CD14-positive monocyte (primary cell): ENCODE results near the gene EML3. TPM values are rescaled to one million over a fixed set of nuclear protein-coding genes. Genes with fewer than 3 reads are reported as not detected.
A peak's percentile ranks its signal among the peaks of the same experiment; 100 is the strongest.

ENCODE experiments used
- DNase-seq, 3 donors: peaks; one replicate each; pipeline ENCODE4 v3.0.0-alpha.2; 2011 to 2022
- H2AFZ ChIP-seq: 2 replicates; pipeline ENCODE4 v1.6.0; 2012; ENCODE audit warnings: mild to moderate bottlenecking, low read depth, low read length, inconsistent platforms; ENCODE audit not compliant: insufficient read depth, poor library complexity, severe bottlenecking
- H3K27ac ChIP-seq, 2 donors: 1 replicate in 1 of 2; 2 replicates in 1 of 2; pipeline ENCODE4 v1.5.1; 2012 to 2013; ENCODE audit warnings: low read length in 2 of 2, control low read depth in 1 of 2, inconsistent platforms in 1 of 2, low read depth in 1 of 2, mild to moderate bottlenecking in 1 of 2
- H3K27me3 ChIP-seq, 2 donors: one replicate each; pipeline versions ENCODE4 v1.6.0 to v1.6.1; 2011 to 2013; ENCODE audit warnings: low read length in 2 of 2; ENCODE audit not compliant: control insufficient read depth in 2 of 2, insufficient read depth in 2 of 2
- H3K36me3 ChIP-seq, 2 donors: replicated peaks in 1 of 2; 1 replicate in 1 of 2; 2 replicates in 1 of 2; pipeline versions ENCODE4 v1.5.1 to v1.6.1; 2012 to 2013; ENCODE audit warnings: low read length in 2 of 2, control low read depth in 1 of 2, inconsistent platforms in 1 of 2, mild to moderate bottlenecking in 1 of 2; ENCODE audit not compliant: insufficient read depth in 2 of 2, control insufficient read depth in 1 of 2
- H3K4me1 ChIP-seq, 2 donors: 1 replicate in 1 of 2; 2 replicates in 1 of 2; pipeline versions ENCODE4 v1.5.1 to v1.6.1; 2012 to 2013; ENCODE audit warnings: low read length in 2 of 2, control low read depth in 1 of 2, inconsistent platforms in 1 of 2, mild to moderate bottlenecking in 1 of 2, moderate library complexity in 1 of 2; ENCODE audit not compliant: insufficient read depth in 2 of 2, control insufficient read depth in 1 of 2
- H3K4me2 ChIP-seq: replicated peaks from 2 replicates; pipeline ENCODE3; 2012; ENCODE audit warnings: low read length, moderate library complexity, mild to moderate bottlenecking; ENCODE audit not compliant: poor library complexity, severe bottlenecking; ENCODE audit errors: extremely low read depth
- H3K4me3 ChIP-seq, 3 experiments: fragments of 200-600 bp in 1 of 3; sonication (generic) in 1 of 3; replicated peaks in 1 of 3; 1 replicate in 2 of 3; 2 replicates in 1 of 3; pipeline ENCODE4 v1.5.1; 2011 to 2013; ENCODE audit warnings: low read length in 3 of 3, mild to moderate bottlenecking in 3 of 3, control low read depth in 2 of 3, low read depth in 2 of 3, inconsistent platforms in 1 of 3, moderate library complexity in 1 of 3
- H3K79me2 ChIP-seq: 2 replicates; pipeline ENCODE4 v1.6.0; 2012; ENCODE audit warnings: mild to moderate bottlenecking, control low read depth, inconsistent platforms, low read length, moderate library complexity; ENCODE audit not compliant: insufficient read depth
- H3K9ac ChIP-seq: 2 replicates; pipeline ENCODE4 v1.6.0; 2017; ENCODE audit warnings: low read length, mild to moderate bottlenecking; ENCODE audit not compliant: insufficient read depth, poor library complexity, severe bottlenecking
- H3K9me3 ChIP-seq, 2 donors: replicated peaks in 1 of 2; 1 replicate in 1 of 2; 2 replicates in 1 of 2; pipeline versions ENCODE4 v1.5.1 to v1.6.1; 2012 to 2013; ENCODE audit warnings: low read length in 2 of 2, control low read depth in 1 of 2; ENCODE audit not compliant: control insufficient read depth in 1 of 2, insufficient read depth in 1 of 2
- H4K20me1 ChIP-seq: 2 replicates; pipeline ENCODE4 v1.6.0; 2012; ENCODE audit warnings: mild to moderate bottlenecking, low read length, control low read depth, moderate library complexity; ENCODE audit not compliant: insufficient read depth
- H3K27ac Mint-ChIP-seq, 7 donors: one replicate each; pipeline ENCODE4 v1.8.0; 2020; ENCODE audit warnings: mild to moderate bottlenecking in 7 of 7, mixed read lengths in 7 of 7, moderate library complexity in 6 of 7, inconsistent platforms in 2 of 7
- H3K27me3 Mint-ChIP-seq, 3 donors: one replicate each; pipeline ENCODE4 v1.8.0; 2021 to 2022; ENCODE audit warnings: low read depth in 3 of 3, mild to moderate bottlenecking in 3 of 3, mixed read lengths in 3 of 3, moderate library complexity in 3 of 3, inconsistent platforms in 1 of 3
- H3K36me3 Mint-ChIP-seq, 2 donors: one replicate each; pipeline ENCODE4 v1.8.0; 2020; ENCODE audit warnings: mixed read lengths in 2 of 2, inconsistent platforms in 1 of 2, mild to moderate bottlenecking in 1 of 2
- H3K4me1 Mint-ChIP-seq: one replicate; pipeline ENCODE4 v1.8.0; 2020; ENCODE audit warnings: mild to moderate bottlenecking, mixed read lengths
- H3K4me3 Mint-ChIP-seq, 2 donors: one replicate each; pipeline ENCODE4 v1.8.0; 2020; ENCODE audit warnings: mild to moderate bottlenecking in 2 of 2, mixed read lengths in 2 of 2, moderate library complexity in 1 of 2
- H3K9me3 Mint-ChIP-seq, 7 donors: one replicate each; pipeline ENCODE4 v1.8.0; 2020 to 2022; ENCODE audit warnings: mixed read lengths in 7 of 7, mild to moderate bottlenecking in 6 of 7, moderate library complexity in 6 of 7, inconsistent platforms in 2 of 7
- WGBS: methylation state at CpG from one replicate; pipeline ENCODE4 v1.1.5; 2013; ENCODE audit warnings: missing lambda C conversion rate; ENCODE audit not compliant: insufficient coverage; 5-methylcytosine and 5-hydroxymethylcytosine counted together
- intact Hi-C, 2 donors: fragments of 100-400 bp; cut with micrococcal nuclease; formaldehyde crosslinking; loops; one replicate each; pipeline versions ENCODE4 v1.15.0 to v1.15.1; 2023
- polyA plus RNA-seq, 3 donors: library from polyadenylated mRNA; depleted of rRNA in 1 of 3; unstranded in 2 of 3; stranded (reverse) in 1 of 3; fragments of 300-500 nt in 2 of 3; fragments of >200 nt in 1 of 3; fragmentation: Illumina TruSeq in 2 of 3; gene quantifications; 1 replicate in 2 of 3; 2 replicates in 1 of 3; pipeline ENCODE4 v1.2.3, GENCODE V29; 2012 to 2021
- TF ChIP-seq, protein P1 (sequence below): fragments of 200-600 bp; IDR thresholded peaks from one replicate; pipeline ENCODE4 v1.8.0; 2022; ENCODE audit warnings: antibody characterized with exemption, mild to moderate bottlenecking

The EML3 gene
- polyA plus RNA-seq, 3 donors = 7.2 to 131 (median 10.6) TPM

DNA sequence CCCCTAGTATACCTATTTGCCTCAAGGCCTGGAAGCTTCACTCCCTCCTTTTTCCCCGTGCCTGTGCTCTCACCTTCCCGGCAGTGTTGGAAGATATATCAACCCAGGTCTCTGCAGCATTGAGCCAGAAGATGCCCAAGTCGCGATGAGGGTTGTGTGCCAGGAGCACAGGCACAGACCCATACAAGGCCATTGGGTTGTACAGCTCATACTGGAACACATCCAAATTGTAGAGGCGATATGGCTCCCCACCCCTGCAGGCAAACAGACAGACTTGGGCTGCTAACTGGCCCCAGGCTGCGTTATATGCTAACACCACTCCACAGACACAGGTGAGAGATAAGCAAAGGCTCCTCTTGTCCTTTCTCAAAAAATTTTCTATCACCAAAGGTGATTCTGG is 19.9 kb upstream of the EML3 start:
- 98% methylated on average over 6 of the region's 6 CpGs for WGBS
- no peak overlapping the region for H3K4me3 Mint-ChIP-seq
- H3K4me3 ChIP-seq = no peak overlapping the region

DNA sequence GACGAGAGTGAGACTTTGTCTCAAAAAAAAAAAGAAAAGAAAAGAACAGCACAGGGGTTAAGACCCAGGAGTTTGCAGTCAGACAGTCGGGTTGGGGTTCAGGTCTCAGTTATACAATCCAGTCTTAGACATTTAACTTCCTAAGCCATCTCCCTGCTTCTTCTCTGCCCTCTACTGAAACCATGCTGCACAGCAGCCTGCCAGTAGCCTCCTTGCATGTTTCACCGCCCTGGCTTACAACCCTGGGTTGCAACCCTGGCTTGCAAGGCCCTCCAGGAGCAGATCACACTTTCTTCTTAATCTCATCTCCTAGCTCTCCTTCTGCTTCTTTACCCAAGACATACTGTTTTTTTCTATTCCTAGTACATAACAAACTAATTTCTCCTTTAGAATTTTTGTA is 15.1 kb upstream of the EML3 start:
- TF ChIP-seq, protein P1, sequence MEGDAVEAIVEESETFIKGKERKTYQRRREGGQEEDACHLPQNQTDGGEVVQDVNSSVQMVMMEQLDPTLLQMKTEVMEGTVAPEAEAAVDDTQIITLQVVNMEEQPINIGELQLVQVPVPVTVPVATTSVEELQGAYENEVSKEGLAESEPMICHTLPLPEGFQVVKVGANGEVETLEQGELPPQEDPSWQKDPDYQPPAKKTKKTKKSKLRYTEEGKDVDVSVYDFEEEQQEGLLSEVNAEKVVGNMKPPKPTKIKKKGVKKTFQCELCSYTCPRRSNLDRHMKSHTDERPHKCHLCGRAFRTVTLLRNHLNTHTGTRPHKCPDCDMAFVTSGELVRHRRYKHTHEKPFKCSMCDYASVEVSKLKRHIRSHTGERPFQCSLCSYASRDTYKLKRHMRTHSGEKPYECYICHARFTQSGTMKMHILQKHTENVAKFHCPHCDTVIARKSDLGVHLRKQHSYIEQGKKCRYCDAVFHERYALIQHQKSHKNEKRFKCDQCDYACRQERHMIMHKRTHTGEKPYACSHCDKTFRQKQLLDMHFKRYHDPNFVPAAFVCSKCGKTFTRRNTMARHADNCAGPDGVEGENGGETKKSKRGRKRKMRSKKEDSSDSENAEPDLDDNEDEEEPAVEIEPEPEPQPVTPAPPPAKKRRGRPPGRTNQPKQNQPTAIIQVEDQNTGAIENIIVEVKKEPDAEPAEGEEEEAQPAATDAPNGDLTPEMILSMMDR = no peak
- H3K4me2 ChIP-seq = no peak overlapping the region
- no peaks in the 10 kb centered on the region for H3K9me3 ChIP-seq
- Mint-ChIP-seq H3K4me1 (no peaks in the 10 kb centered on the region), H3K36me3 (peaks cover 75 to 83% of the 10 kb centered on the region in 2 donors), H3K9me3 (peaks cover 0 to 2% (median 0%) of the 10 kb centered on the region in 7 donors), H3K4me3 (no peak overlapping the region), H3K27ac (peak overlapping the region in 1 of 7 donors; percentile 28), H3K27me3 (peaks cover 0 to 3% (median 1%) of the 10 kb centered on the region in 3 donors)
- DNase-seq = no peak
- intact Hi-C loops = no loop called here
- H3K36me3 ChIP-seq = peaks cover 72 to 83% of the 10 kb centered on the region in 2 donors
- H3K9ac ChIP-seq = no peak overlapping the region
- H3K27me3 ChIP-seq = no peaks in the 10 kb centered on the region
- H3K4me1 ChIP-seq = no peaks in the 10 kb centered on the region
- no peaks in the 10 kb centered on the region for H3K79me2 ChIP-seq
- H3K4me3 ChIP-seq = no peak overlapping the region
- no peaks in the 10 kb centered on the region for H4K20me1 ChIP-seq
- WGBS = 87% methylated on average over 1 of the region's 3 CpGs
- no peak overlapping the region for H3K27ac ChIP-seq
- no peak overlapping the region for H2AFZ ChIP-seq

More for the DNA sequence above, 19.9 kb upstream of the EML3 start:
- no peaks in the 10 kb centered on the region for H4K20me1 ChIP-seq
- peaks cover 0 to 3% (median 0%) of the 10 kb centered on the region in 3 donors for H3K27me3 Mint-ChIP-seq
- H3K9me3 Mint-ChIP-seq = peaks cover 0 to 2% (median 0%) of the 10 kb centered on the region in 7 donors
- H3K79me2 ChIP-seq = peaks cover 7% of the 10 kb centered on the region
- H3K4me1 ChIP-seq = no peaks in the 10 kb centered on the region
- H3K36me3 Mint-ChIP-seq = peaks cover 79 to 99% of the 10 kb centered on the region in 2 donors
- no peaks in the 10 kb centered on the region for H3K9me3 ChIP-seq
- H3K27ac Mint-ChIP-seq = peak overlapping the region in 1 of 7 donors; percentile 47
- TF ChIP-seq, protein P1 = no peak
- DNase-seq = no peak
- intact Hi-C loops = no loop called here
- peaks cover 84 to 100% of the 10 kb centered on the region in 2 donors for H3K36me3 ChIP-seq
- no peak overlapping the region for H2AFZ ChIP-seq
- H3K4me1 Mint-ChIP-seq = peaks cover 4% of the 10 kb centered on the region
- no peaks in the 10 kb centered on the region for H3K27me3 ChIP-seq
- no peak overlapping the region for H3K27ac ChIP-seq
- no peak overlapping the region for H3K4me2 ChIP-seq
- H3K9ac ChIP-seq = no peak overlapping the region
